GM12878 (cell line): Measurements from ENCODE around the gene KCNH6. TPM values are rescaled to one million over a fixed set of nuclear protein-coding genes. Genes with fewer than 3 reads are reported as not detected.

ENCODE experiments used
- ATAC-seq: fragments of 200-7000 bp; cut with Tn5 transposase; 3 replicates; pipeline ENCODE4 v1.9.1; 2020; ENCODE audit warnings: mild to moderate bottlenecking, moderate library complexity
- BruUV-seq: library from RNA; stranded (reverse); fragments of 400-500 nt; replicated peaks from 2 replicates; lab custom pipeline; 2021; lab: Mats Ljungman, UMichigan
- CTCF ChIA-PET: fragments of 300-600 bp; sonication (Branson Sonifier 250); formaldehyde crosslinking; extraction: SDS; loops from one replicate; lab custom pipeline; 2021; ENCODE audit warnings: inconsistent platforms; lab: Yijun Ruan, JAX
- POLR2A ChIA-PET: fragments of 350-600 bp; formaldehyde crosslinking; extraction: SDS; loops from one replicate; lab custom pipeline; 2021; ENCODE audit warnings: inconsistent platforms; lab: Charles Lee
- RAD21 ChIA-PET: fragments of 300-600 bp; sonication (Branson Sonifier 250); formaldehyde crosslinking; loops from one replicate; lab custom pipeline; 2023; ENCODE audit warnings: antibody characterized with exemption; ENCODE audit not compliant: unreplicated experiment; lab: Charles Lee
- SMC1A ChIA-PET: fragments of 300-600 bp; sonication (Branson Sonifier 250); formaldehyde crosslinking; loops from one replicate; lab custom pipeline; 2023; ENCODE audit not compliant: unreplicated experiment, uncharacterized antibody; lab: Charles Lee
- DNase-seq: peaks from one replicate; pipeline ENCODE4 v3.0.0-alpha.2; 2011; ENCODE audit warnings: low read depth, low spot score
- FAIRE-seq: peaks from 3 replicates; lab custom pipeline; 2011; peaks lifted over from hg19 to GRCh38; lab: Jason Lieb, UNC
- H2AFZ ChIP-seq: 2 replicates; pipeline ENCODE4 v1.6.0; 2011; ENCODE audit warnings: low read depth, low read length, control low read depth; ENCODE audit not compliant: control insufficient read depth
- H3K27ac ChIP-seq: 2 replicates; pipeline ENCODE4 v1.5.1; 2011; ENCODE audit warnings: control low read depth; ENCODE audit not compliant: control insufficient read depth, insufficient read depth
- H3K27me3 ChIP-seq, 2 experiments: replicated peaks in 1 of 2; 2 replicates each; pipeline versions ENCODE4 v1.6.0 to v1.6.1; 2011; ENCODE audit warnings: low read length in 1 of 2; ENCODE audit not compliant: control insufficient read depth in 2 of 2, insufficient read depth in 2 of 2
- H3K36me3 ChIP-seq, 2 experiments: 2 replicates each; pipeline ENCODE4 v1.5.1; 2011; ENCODE audit warnings: low read length in 1 of 2; ENCODE audit not compliant: control insufficient read depth in 2 of 2, insufficient read depth in 2 of 2
- H3K4me1 ChIP-seq: 2 replicates; pipeline ENCODE4 v1.6.1; 2011; ENCODE audit warnings: mild to moderate bottlenecking, low read length, moderate library complexity, mixed read lengths; ENCODE audit not compliant: control insufficient read depth, insufficient read depth
- H3K4me2 ChIP-seq: 2 replicates; pipeline ENCODE4 v1.6.0; 2011; ENCODE audit warnings: control low read depth; ENCODE audit not compliant: control insufficient read depth, insufficient read depth
- H3K4me3 ChIP-seq: fragments of 200-600 bp; sonication (generic); 2 replicates; pipeline ENCODE4 v1.5.1; 2016
- H3K79me2 ChIP-seq: 2 replicates; pipeline ENCODE4 v1.6.0; 2011; ENCODE audit warnings: low read length; ENCODE audit not compliant: control insufficient read depth, insufficient read depth
- H3K9ac ChIP-seq: 2 replicates; pipeline ENCODE4 v1.8.0; 2011; ENCODE audit warnings: low read length, control low read depth, mixed read lengths; ENCODE audit not compliant: control insufficient read depth, insufficient read depth
- H3K9me3 ChIP-seq: replicated peaks from 3 replicates; pipeline ENCODE4 v1.5.1; 2011; ENCODE audit warnings: mild to moderate bottlenecking, low read length; ENCODE audit not compliant: control insufficient read depth, insufficient read depth
- H4K20me1 ChIP-seq: 2 replicates; pipeline ENCODE4 v1.6.0; 2011; ENCODE audit not compliant: control insufficient read depth, insufficient read depth
- BCL3 ChIP-seq: IDR thresholded peaks from 2 replicates; pipeline ENCODE4 v1.6.1; 2011; ENCODE audit warnings: borderline replicate concordance, low read depth, mild to moderate bottlenecking, moderate library complexity, low read length; ENCODE audit not compliant: insufficient read depth, poor library complexity, severe bottlenecking
- CREB1 ChIP-seq: IDR thresholded peaks from 2 replicates; pipeline ENCODE4 v1.6.1; 2012; ENCODE audit warnings: low read depth, mild to moderate bottlenecking, inconsistent platforms
- EED ChIP-seq: sonication (generic); IDR thresholded peaks from 2 replicates; pipeline ENCODE4 v1.6.1; 2016; ENCODE audit warnings: antibody characterized with exemption, low read depth
- HCFC1 ChIP-seq: fragments of 150-350 bp; IDR thresholded peaks from 2 replicates; pipeline ENCODE4 v1.6.1; 2014; ENCODE audit warnings: low read length
- KDM1A ChIP-seq: fragments of 200-600 bp; sonication (generic); IDR thresholded peaks from 2 replicates; pipeline ENCODE4 v1.6.1; 2016; ENCODE audit warnings: borderline replicate concordance
- KLF5 ChIP-seq: fragments of 450-650 bp; IDR thresholded peaks from 2 replicates; pipeline ENCODE4 v1.6.1; 2014; ENCODE audit warnings: mild to moderate bottlenecking; ENCODE audit not compliant: partially characterized antibody
- NFYA ChIP-seq: IDR thresholded peaks from 2 replicates; pipeline ENCODE4 v1.6.1; 2011; ENCODE audit warnings: low read depth, mild to moderate bottlenecking, low read length, improper control_type of control experiment, borderline replicate concordance
- NR2C2 ChIP-seq: IDR thresholded peaks from 2 replicates; pipeline ENCODE4 v1.6.1; 2011; ENCODE audit warnings: borderline replicate concordance, low read depth; ENCODE audit not compliant: control insufficient read depth, insufficient read length
- NR2F1 ChIP-seq: fragments of 450-650 bp; conservative IDR thresholded peaks from 2 replicates; pipeline ENCODE4 v1.6.1; 2017; ENCODE audit warnings: mild to moderate bottlenecking
- NRF1 ChIP-seq: conservative IDR thresholded peaks from 2 replicates; pipeline ENCODE4 v1.6.1; 2011; ENCODE audit warnings: mild to moderate bottlenecking, low read depth, low read length, improper control_type of control experiment
- PBX3 ChIP-seq: IDR thresholded peaks from 2 replicates; pipeline ENCODE4 v1.6.1; 2011; ENCODE audit warnings: mild to moderate bottlenecking, low read depth, low read length, moderate library complexity; ENCODE audit not compliant: insufficient replicate concordance
- RAD21 ChIP-seq: IDR thresholded peaks from 2 replicates; pipeline ENCODE4 v1.6.1; 2011; ENCODE audit warnings: mild to moderate bottlenecking, low read depth, low read length, moderate library complexity; ENCODE audit not compliant: insufficient read depth
- RBBP5 ChIP-seq: fragments of 200-600 bp; sonication (generic); conservative IDR thresholded peaks from 2 replicates; pipeline ENCODE4 v1.6.1; 2016
- RCOR1 ChIP-seq: conservative IDR thresholded peaks from 2 replicates; pipeline ENCODE4 v1.6.1; 2012; ENCODE audit warnings: low read depth, low read length, improper control_type of control experiment
- SREBF1 ChIP-seq: IDR thresholded peaks from 2 replicates; pipeline ENCODE4 v1.6.1; 2012; ENCODE audit warnings: mild to moderate bottlenecking, low read length
- STAT1 ChIP-seq: fragments of 450-650 bp; conservative IDR thresholded peaks from 2 replicates; pipeline ENCODE4 v1.6.1; 2014; ENCODE audit warnings: antibody characterized with exemption, mild to moderate bottlenecking
- SUZ12 ChIP-seq: fragments of 200-600 bp; sonication (generic); IDR thresholded peaks from one replicate; pipeline ENCODE4 v1.6.1; 2018; ENCODE audit warnings: antibody characterized with exemption, mild to moderate bottlenecking; ENCODE audit not compliant: unreplicated experiment
- TCF3 ChIP-seq: IDR thresholded peaks from 2 replicates; pipeline ENCODE4 v1.6.1; 2012; ENCODE audit warnings: low read depth, mild to moderate bottlenecking, low read length, borderline replicate concordance; ENCODE audit not compliant: insufficient read depth
- YY1 ChIP-seq: IDR thresholded peaks from 2 replicates; pipeline ENCODE4 v1.6.1; 2011; ENCODE audit warnings: low read depth, mild to moderate bottlenecking, low read length
- ZBTB33 ChIP-seq: fragments of 450-650 bp; IDR thresholded peaks from 2 replicates; pipeline ENCODE4 v1.6.1; 2017; ENCODE audit warnings: mild to moderate bottlenecking
- ZNF24 ChIP-seq: fragments of 450-650 bp; IDR thresholded peaks from 2 replicates; pipeline ENCODE4 v1.6.1; 2017; ENCODE audit warnings: antibody characterized with exemption, mild to moderate bottlenecking
- ZNF622 ChIP-seq: fragments of 450-650 bp; IDR thresholded peaks from 2 replicates; pipeline ENCODE4 v1.6.1; 2017; ENCODE audit warnings: mild to moderate bottlenecking, inconsistent platforms
- ZZZ3 ChIP-seq: IDR thresholded peaks from 2 replicates; pipeline ENCODE4 v1.6.1; 2011; ENCODE audit warnings: low read depth; ENCODE audit not compliant: control insufficient read depth, insufficient read length
- WGBS: methylation state at CpG from one replicate; pipeline ENCODE4 v1.1.6; 2016; ENCODE audit warnings: low lambda C conversion rate; ENCODE audit not compliant: insufficient replicate concordance, insufficient coverage; ENCODE audit errors: missing lambda C conversion rate; 5-methylcytosine and 5-hydroxymethylcytosine counted together
- in situ Hi-C: fragments of 300-500 bp; cut with MboI; formaldehyde crosslinking; loops from 9 replicates; pipeline ENCODE4 v1.14.3; 2018; ENCODE audit warnings: mixed read lengths
- intact Hi-C: fragments of 100-400 bp; cut with micrococcal nuclease; formaldehyde crosslinking; loops from one replicate; pipeline ENCODE4 v1.14.2; 2022; ENCODE audit not compliant: unreplicated experiment
- polyA plus RNA-seq, 11 experiments: library from polyadenylated mRNA; depleted of rRNA in 4 of 11; unstranded in 6 of 11; stranded (reverse) in 5 of 11; fragments of >200 nt; fragmentation: Nextera tagmentation in 4 of 11; fragmentation: Illumina TruSeq in 1 of 11; extraction: Ambion mirVana in 4 of 11; extraction: Trizol in 1 of 11; gene quantifications; 1 replicate in 1 of 11; 2 replicates in 10 of 11; pipeline versions ENCODE4 v1.2.1 to v1.2.3, GENCODE V29; 2011 to 2016; ENCODE audit warnings: inconsistent platforms in 2 of 11, missing spikeins in 2 of 11, low read depth in 1 of 11
- total RNA-seq, 4 experiments: library from RNA; depleted of rRNA in 3 of 4; stranded (reverse); fragments of >200 nt in 3 of 4; fragmentation: Illumina TruSeq in 1 of 4; extraction: Trizol in 1 of 4; gene quantifications; 2 replicates each; pipeline versions ENCODE4 v1.2.1 to v1.2.3, GENCODE V29; 2013 to 2021

The KCNH6 gene
- total and polyA plus RNA-seq, 10 of the 15 experiments (the other 5 are each of a cell fraction or from before 2014, with no cell fraction given), result not detected

GRCh38 chr17:63526861-63527260 lies 3.7 kb downstream of the KCNH6 start (continued):
- TF ChIP-seq ZNF622 (no peak), CREB1 (no peak), RCOR1 (no peak), NR2C2 (no peak), RBBP5 (no peak), SUZ12 (no peak), ZBTB33 (no peak), HCFC1 (no peak), SREBF1 (no peak), NR2F1 (no peak)

- ChIA-PET RAD21 (no interaction called here), SMC1A (interaction anchor here (0.8 kb wide), 1 partner anchor 20 kb away, joined by 3 read pairs; no protein-coding TSS in a partner anchor)
- TF ChIP-seq NRF1, result no peak
- no peak for TF ChIP-seq EED
- TF ChIP-seq RAD21, result no peak
- no peak for TF ChIP-seq BCL3
- TF ChIP-seq NFYA, result no peak
- no peak for TF ChIP-seq STAT1
- no peak for TF ChIP-seq ZZZ3
- TF ChIP-seq YY1, result no peak
- no peak for TF ChIP-seq ZNF24
- TF ChIP-seq PBX3, result no peak
- TF ChIP-seq TCF3, result no peak
- no peak for TF ChIP-seq KLF5
- no peak for TF ChIP-seq KDM1A
These were observed 5.0 kb downstream of the KCNH6 start for GRCh38 chr17:63528183-63528582.

More at GRCh38 chr17:63528183-63528582, 5.0 kb downstream of the KCNH6 start:
- 26% methylated on average over 7 of the region's 9 CpGs for WGBS
- no peak overlapping the region for H2AFZ ChIP-seq
- no peaks in the 10 kb centered on the region for H3K9me3 ChIP-seq
- no peaks in the 10 kb centered on the region for H4K20me1 ChIP-seq
- no peak for DNase-seq
- POLR2A ChIA-PET, result no interaction called here
- in situ Hi-C loops (no loop called here), intact Hi-C loops (no loop called here)
- H3K4me3 ChIP-seq, result no peak overlapping the region
- H3K79me2 ChIP-seq, result no peaks in the 10 kb centered on the region
- ATAC-seq, result no peak
- H3K9ac ChIP-seq, result no peak overlapping the region
- H3K27me3 ChIP-seq, result no peaks in the 10 kb centered on the region
- no peaks in the 10 kb centered on the region for H3K36me3 ChIP-seq
- no TSS peak for BruUV-seq
- FAIRE-seq, result no peak
- H3K4me1 ChIP-seq, result no peaks in the 10 kb centered on the region
- H3K4me2 ChIP-seq, result no peak overlapping the region
- CTCF ChIA-PET, result no interaction called here
- H3K27ac ChIP-seq, result no peak overlapping the region
